Right ventricle myocardium inferior (tissue), 1 donor: ENCODE results near the gene SLC12A2. TPM values are rescaled to one million over a fixed set of nuclear protein-coding genes. Genes with fewer than 3 reads are reported as not detected.

Experiments
- ATAC-seq: fragments of 200-7000 bp; cut with Tn5 transposase; one replicate; pipeline ENCODE4 v1.9.1; 2020; ENCODE audit warnings: mild to moderate bottlenecking, moderate library complexity
- DNase-seq: peaks from one replicate; pipeline ENCODE4 v3.0.0; 2021; ENCODE audit errors: missing footprints
- intact Hi-C: fragments of 100-400 bp; cut with DNase I; formaldehyde crosslinking; loops from one replicate; pipeline ENCODE4 v1.11.0; 2022
- long read RNA-seq: library from polyadenylated mRNA; unstranded; transcript quantifications from one replicate; pipeline ENCODE4 v2.0.0, GENCODE V29; 2021
- total RNA-seq: library from RNA; stranded (reverse); fragmentation: NEBNext Ultra II Directional; extraction: Animal tissue kit (Norgen Biotek cat#: 25700); gene quantifications from one replicate; pipeline ENCODE4 v1.2.1, GENCODE V29; 2021
- donor health status: DM: no; HTN: yes; CAD: no; lungs with severe emphysema.

Gene SLC12A2
- 10.7 TPM for total RNA-seq
- long read RNA-seq, partial matches to known transcripts: 0 of 2 reads
- long read RNA-seq, other reads (novel, unspliced or antisense): 2 of 2 reads

DNA sequence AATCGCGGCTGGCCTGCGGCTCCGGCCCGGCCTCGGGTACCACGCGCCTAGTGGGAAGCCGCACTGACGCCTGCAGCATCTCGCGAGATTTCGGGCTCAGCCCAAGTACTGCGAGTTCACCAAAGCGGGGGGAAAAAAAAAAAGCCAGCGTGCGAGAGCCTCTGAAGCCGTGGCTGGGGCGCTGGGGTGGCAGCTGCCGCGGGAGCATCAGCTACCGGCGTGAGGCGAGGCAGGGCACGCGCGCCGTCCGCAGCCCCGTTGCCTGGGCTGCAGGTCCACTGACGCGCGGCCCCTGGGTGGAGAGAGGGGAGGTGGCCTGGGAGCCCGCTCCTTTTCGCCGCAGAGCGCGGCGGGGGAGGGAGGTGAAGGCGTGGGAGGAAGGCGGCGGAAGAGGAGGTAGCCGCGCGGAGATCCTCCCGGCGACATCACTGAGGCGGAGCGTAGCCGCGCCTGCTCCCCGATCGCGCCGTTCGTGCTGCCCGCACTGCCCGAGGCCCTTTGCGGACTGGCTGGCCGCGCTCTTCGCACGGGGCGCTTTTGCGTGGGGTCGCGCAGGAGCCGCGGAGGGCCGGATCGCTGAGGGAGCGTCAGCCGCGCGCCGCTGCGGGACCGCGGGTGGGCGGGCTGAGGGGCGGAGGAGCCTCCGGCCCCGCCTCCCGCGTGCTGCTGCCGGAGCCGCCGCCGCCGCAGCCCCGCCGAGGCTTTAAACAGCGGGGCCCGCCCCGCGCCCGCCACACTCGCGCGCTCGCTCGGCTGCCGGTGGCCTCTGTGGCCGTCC lies at the start of gene SLC12A2:
SLC12A2 (plus strand) TSS at position 734 of the 778 bp plus-strand sequence. CDS start 189 bp downstream, outside the sequence.
- intact Hi-C loops: loop anchor here (2.0 to 5.0 kb wide), 4 partner anchors 122 to 521 kb away; no protein-coding TSS in a partner anchor
- ATAC-seq (peak; percentile 93), DNase-seq (peak; percentile 95)

DNA sequence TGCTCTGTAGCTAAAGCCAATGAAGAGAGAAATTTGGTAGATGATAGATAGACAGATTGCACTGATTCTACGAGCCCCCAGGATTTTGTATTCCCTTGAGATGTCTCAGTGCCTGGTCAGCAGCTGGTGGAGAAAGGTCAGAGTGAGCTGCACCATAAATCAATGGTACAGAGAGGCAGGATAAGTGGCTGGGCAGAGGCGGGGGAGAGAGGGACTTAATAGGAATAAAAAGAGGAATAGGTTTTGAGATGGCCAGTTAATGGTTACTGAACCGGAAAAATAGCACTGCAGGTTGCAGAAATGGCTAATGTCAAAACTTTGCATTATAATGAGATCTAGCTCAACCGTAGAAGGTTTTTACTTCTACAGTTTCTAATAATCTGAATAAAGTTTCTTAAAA lies 47.9 kb upstream of the SLC12A2 start:
- no peak for DNase-seq
- intact Hi-C loops: no loop called here
- no peak for ATAC-seq

- DNase-seq (no peak), ATAC-seq (no peak)
- intact Hi-C loops: no loop called here
Measured at GRCh38 chr5:128036950-128037349, 46.6 kb upstream of the SLC12A2 start.

DNA sequence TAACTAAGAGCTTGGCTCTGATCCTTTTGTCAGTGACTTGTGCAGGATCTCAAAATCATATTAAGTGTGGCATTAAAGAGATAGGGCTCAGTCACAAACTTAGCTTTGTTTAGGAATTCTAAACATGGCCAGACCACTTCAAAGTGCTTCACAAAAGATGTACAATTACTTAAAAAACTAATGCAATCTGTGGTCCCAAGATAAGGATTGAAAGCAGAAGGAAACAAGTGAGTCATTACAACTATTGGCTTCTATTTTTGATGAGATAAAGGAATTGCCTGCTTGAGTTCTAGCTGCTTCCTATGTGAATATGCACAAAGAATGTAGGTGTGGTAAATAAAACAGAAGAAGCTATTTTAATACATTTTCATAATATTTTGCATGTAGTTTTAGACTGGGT lies 44.9 kb upstream of the SLC12A2 start:
- DNase-seq: no peak
- ATAC-seq: no peak
- intact Hi-C loops: no loop called here

GRCh38 chr5:128040927-128041326 lies 42.6 kb upstream of the SLC12A2 start:
- ATAC-seq (no peak), DNase-seq (no peak)
- intact Hi-C loops: no loop called here

GRCh38 chr5:128052780-128053179 lies 30.8 kb upstream of the SLC12A2 start:
- DNase-seq (no peak), ATAC-seq (no peak)
- intact Hi-C loops: no loop called here

GRCh38 chr5:128053291-128053954 lies 30.1 kb upstream of the SLC12A2 start:
- DNase-seq (no peak), ATAC-seq (no peak)
- intact Hi-C loops: no loop called here

DNA sequence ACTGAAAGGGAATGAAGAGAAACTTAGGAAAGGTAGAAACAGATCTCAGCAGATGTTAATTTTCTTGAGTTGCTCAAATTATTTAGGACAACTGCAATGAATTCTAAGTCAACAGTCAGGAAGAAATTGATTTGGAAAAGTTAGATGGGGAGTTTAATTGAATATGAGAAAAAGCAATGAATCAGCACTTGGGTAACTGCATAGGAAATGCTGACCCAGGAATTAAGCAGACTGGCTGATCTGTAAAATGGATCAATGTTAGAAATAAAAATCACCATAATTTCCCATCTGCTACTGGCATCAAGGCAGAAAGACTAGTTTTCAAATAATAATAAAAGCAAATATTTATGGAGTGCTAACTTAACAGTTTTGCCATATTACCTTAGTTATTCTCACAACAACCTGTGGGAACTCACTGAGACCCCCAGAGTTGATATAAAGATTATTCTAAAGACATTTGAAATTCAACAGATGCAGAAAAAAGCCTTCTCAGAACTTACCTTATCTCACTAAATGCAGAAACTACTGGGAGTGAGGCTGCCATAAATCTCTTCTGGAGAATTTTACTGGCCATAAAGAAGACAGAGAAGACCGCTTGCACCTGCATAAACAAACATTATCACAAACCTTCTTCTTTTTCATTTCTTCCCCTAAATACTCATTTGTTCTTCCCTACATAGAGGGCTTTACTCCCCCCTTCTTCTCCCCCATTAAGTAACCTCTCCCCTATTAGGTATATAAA lies 22.8 kb upstream of the SLC12A2 start:
- DNase-seq (no peak), ATAC-seq (no peak)
- intact Hi-C loops: no loop called here

GRCh38 chr5:128062172-128062746 lies 21.3 kb upstream of the SLC12A2 start:
- ATAC-seq: no peak
- intact Hi-C loops: no loop called here
- no peak for DNase-seq

DNA sequence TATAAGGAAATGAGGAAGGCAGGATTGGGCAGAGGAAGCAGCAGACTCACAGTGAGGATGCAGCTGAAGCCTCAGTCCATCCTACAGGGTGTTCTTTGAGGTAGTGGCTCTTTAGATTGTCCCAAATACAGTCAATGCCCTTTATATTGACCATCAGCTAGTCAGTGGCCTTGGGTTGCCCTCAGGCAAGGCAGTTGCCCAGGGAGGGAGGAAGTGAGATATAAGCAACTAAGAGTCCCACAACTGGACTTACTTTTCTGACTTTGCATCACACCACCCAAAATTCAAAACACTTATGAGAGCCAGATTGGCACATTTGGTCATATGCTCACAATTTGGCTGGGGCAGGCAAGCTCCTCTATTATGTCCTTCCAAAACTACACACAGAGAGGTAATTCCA lies 9.4 kb upstream of the SLC12A2 start:
- ATAC-seq: no peak
- no peak for DNase-seq
- intact Hi-C loops: no loop called here

DNA sequence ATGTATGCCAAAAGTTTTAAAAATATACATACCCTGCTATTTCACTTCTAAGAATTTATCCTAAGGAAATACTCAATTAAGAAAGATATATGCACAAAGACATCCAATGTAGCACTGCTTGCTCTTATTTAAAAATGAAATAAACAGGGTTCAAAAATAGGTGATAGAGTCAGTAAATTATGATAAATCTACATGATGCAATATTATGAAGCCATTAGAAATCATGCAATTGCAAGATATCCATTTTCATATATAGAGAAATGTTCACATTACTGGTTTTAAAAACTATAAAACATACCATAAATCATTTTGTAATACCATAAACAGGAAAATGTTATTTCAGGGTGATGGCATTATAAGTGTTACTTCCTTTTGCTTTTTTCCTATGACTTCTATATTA lies 8.6 kb upstream of the SLC12A2 start:
- DNase-seq (no peak), ATAC-seq (no peak)
- intact Hi-C loops: no loop called here

DNA sequence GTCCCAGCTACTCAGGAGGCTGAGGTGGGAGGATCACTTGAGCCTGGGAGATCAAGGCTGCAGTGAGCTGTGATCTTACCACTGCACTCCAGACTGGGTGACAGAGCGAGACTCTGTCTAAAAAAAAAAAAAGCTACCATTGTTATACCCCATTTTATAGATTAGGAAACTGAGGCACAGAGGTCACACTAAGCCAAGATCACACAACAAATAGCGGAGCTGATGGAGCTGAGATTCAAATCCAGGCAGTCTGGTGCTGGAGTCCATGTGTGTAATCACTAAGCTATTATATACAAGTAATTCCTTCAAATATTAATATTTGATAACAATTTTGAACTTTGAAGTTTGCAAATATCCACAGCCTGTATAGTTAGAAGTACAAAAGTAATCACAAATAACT lies 6.0 kb upstream of the SLC12A2 start:
- ATAC-seq: no peak
- intact Hi-C loops: no loop called here

GRCh38 chr5:128081111-128081851 lies 2.3 kb upstream of the SLC12A2 start:
- intact Hi-C loops: loop anchor here (5.0 kb wide), 3 partner anchors 204 to 519 kb away; no protein-coding TSS in a partner anchor
- DNase-seq (no peak), ATAC-seq (no peak)

More for the DNA sequence above, 6.0 kb upstream of the SLC12A2 start:
- DNase-seq: no peak

DNA sequence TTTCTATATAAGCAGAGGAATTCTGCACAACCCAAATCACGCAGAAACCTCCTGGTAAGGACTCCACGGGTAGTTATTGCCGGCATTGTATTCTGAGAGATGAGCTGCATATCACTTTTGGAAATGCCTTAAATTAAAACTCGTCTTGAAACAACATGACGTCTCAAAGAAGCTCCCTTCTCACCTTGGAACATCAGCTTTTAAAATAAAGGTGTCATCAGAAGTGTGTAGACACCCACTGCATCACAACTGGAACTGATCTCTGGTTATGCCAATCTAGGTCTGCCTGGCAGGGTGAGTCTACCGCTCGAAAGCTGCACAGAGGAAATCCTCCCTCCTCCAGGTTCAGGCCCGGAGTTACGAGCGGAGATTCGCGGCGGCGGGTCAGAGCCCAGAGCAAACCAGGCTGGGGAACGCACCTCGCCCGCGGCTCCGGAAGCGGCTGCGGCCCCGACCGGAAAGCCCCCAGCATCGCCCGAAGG lies 974 bp upstream of the SLC12A2 start:
- intact Hi-C loops: loop anchor here (2.0 to 5.0 kb wide), 4 partner anchors 122 to 520 kb away; no protein-coding TSS in a partner anchor
- DNase-seq (no peak), ATAC-seq (peak; percentile 20)

- intact Hi-C loops: loop anchor here (2.0 to 5.0 kb wide), 5 partner anchors 39 to 522 kb away; no protein-coding TSS in a partner anchor
- ATAC-seq (peak; percentile 37), DNase-seq (no peak)
Measured at GRCh38 chr5:128083811-128084227, 253 bp downstream of the SLC12A2 start.

- DNase-seq (peak; percentile 77), ATAC-seq (no peak)
- intact Hi-C loops: loop anchor here (2.0 to 5.0 kb wide), 4 partner anchors 38 to 522 kb away; no protein-coding TSS in a partner anchor
Measured at GRCh38 chr5:128084228-128085167, 932 bp downstream of the SLC12A2 start.

- no peak for DNase-seq
- intact Hi-C loops: loop anchor here (2.0 kb wide), 1 partner anchor 37 kb away; no protein-coding TSS in a partner anchor
- no peak for ATAC-seq
Measured at GRCh38 chr5:128085413-128085812, 1.8 kb downstream of the SLC12A2 start.
